GM10248 (cell line): ENCODE measurements around the gene PLD6.
A peak's percentile ranks its signal among the peaks of the same experiment; 100 is the strongest.

Experiments used
- CTCF ChIA-PET: fragments of 300-600 bp; sonication (Branson Sonifier 250); formaldehyde crosslinking; extraction: SDS; loops from one replicate; lab custom pipeline; 2021; ENCODE audit warnings: antibody characterized with exemption; lab: Yijun Ruan, JAX
- POLR2A ChIA-PET: fragments of 350-650 bp; sonication (Branson Sonifier 250); formaldehyde crosslinking; extraction: SDS; loops from one replicate; lab custom pipeline; 2020; ENCODE audit warnings: antibody characterized with exemption; lab: Yijun Ruan, JAX
- DNase-seq: peaks from one replicate; pipeline ENCODE4 v3.0.0; 2012; ENCODE audit errors: extremely low spot score
- TF ChIP-seq, protein P1 (sequence below): IDR thresholded peaks from 2 replicates; pipeline ENCODE4 v1.5.1; 2012; ENCODE audit warnings: mild to moderate bottlenecking, low read depth; ENCODE audit errors: extremely low read depth, missing control alignments, control extremely low read depth

The PLD6 gene

DNA sequence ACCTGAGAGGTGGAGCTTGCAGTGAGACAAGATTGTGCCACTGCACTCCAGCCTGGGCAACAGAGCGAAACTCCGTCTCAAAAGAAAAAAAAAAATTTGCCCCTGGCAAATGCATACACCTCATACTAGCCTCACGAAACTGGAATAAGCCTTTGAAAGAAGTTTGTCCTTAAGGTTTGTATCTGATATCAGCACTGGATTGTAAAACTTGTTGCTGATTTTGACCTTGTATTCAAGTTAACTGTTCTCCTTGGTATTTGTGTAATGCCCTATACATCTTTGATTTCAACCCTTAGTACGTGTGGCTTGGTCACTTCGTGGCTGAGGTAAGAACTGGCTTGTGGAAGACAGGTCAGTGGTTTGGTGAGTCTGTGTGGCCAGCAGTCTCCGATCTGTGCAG is 37.0 kb upstream of the PLD6 start:
- POLR2A ChIA-PET = interaction anchor here (1.8 kb wide), 1 partner anchor 8 kb away, joined by 7 read pairs; no protein-coding TSS in a partner anchor
- DNase-seq = no peak
- TF ChIP-seq, protein P1, sequence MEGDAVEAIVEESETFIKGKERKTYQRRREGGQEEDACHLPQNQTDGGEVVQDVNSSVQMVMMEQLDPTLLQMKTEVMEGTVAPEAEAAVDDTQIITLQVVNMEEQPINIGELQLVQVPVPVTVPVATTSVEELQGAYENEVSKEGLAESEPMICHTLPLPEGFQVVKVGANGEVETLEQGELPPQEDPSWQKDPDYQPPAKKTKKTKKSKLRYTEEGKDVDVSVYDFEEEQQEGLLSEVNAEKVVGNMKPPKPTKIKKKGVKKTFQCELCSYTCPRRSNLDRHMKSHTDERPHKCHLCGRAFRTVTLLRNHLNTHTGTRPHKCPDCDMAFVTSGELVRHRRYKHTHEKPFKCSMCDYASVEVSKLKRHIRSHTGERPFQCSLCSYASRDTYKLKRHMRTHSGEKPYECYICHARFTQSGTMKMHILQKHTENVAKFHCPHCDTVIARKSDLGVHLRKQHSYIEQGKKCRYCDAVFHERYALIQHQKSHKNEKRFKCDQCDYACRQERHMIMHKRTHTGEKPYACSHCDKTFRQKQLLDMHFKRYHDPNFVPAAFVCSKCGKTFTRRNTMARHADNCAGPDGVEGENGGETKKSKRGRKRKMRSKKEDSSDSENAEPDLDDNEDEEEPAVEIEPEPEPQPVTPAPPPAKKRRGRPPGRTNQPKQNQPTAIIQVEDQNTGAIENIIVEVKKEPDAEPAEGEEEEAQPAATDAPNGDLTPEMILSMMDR = no peak
- CTCF ChIA-PET = no interaction called here

DNA sequence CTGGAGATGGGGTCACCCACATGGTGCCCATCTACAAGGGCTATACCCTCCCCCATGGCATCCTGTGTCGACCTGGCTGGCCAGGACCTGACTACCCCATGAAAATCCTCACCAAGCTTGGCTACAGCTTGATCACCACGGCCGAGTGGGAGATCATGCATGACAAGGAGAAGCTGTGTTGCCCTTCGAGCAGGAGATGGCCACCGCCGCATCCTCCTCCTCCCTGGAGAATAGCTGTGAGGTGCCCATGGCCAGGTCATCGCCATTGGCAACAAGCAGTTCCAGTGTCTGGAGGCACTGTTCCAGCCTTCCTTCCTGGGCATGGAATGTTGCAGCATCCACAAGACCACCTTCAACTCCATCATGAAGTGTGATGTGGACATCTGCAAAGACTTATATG is 36.1 kb upstream of the PLD6 start:
- no peak for DNase-seq
- CTCF ChIA-PET = interaction anchor here (1.1 kb wide), 1 partner anchor 9 kb away, joined by 4 read pairs; no protein-coding TSS in a partner anchor
- POLR2A ChIA-PET = no interaction called here
- TF ChIP-seq, protein P1 = no peak

DNA sequence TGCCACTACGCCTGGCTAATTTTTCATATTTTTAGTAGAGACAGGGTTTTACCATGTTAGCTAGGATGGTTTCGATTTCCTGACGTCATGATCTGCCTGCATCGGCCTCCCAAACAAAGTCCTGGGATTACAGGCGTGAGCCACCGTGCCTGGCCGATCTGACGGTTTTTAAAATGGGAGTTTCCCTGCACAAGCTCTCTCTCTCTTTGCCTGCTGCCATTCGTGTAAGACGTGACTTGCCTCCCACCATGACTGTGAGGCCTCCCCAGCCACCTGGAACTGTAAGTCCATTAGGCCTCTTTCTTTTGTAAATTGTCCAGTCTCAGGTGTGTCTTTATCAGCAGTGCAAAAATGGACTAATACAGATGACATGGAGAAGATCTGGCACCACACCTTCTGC is 35.5 kb upstream of the PLD6 start:
- no peak for DNase-seq
- TF ChIP-seq, protein P1 = no peak
- ChIA-PET POLR2A (no interaction called here), CTCF (interaction anchor here (1.1 kb wide), 1 partner anchor 9 kb away, joined by 4 read pairs; no protein-coding TSS in a partner anchor)

DNA sequence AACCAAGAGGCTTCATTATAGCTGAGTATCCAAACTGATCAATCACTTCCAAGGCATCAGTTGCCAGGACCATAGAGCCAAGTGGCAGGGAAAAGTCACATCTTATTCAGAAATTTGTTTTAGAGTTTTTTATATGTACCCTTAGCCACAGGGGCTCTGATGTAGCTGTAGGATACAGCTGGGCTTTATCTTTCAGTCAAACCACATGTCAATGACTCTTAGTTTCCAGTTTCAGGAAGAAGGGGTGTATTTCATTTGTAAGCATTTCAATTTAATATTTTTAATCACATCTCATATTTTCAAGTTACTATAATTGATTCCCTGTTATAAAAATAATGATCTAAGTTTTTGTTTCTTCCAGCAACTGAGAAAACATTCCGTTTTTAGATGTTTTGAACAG is 33.7 kb upstream of the PLD6 start:
- CTCF ChIA-PET = no interaction called here
- TF ChIP-seq, protein P1 = no peak
- POLR2A ChIA-PET = no interaction called here
- DNase-seq = no peak

DNA sequence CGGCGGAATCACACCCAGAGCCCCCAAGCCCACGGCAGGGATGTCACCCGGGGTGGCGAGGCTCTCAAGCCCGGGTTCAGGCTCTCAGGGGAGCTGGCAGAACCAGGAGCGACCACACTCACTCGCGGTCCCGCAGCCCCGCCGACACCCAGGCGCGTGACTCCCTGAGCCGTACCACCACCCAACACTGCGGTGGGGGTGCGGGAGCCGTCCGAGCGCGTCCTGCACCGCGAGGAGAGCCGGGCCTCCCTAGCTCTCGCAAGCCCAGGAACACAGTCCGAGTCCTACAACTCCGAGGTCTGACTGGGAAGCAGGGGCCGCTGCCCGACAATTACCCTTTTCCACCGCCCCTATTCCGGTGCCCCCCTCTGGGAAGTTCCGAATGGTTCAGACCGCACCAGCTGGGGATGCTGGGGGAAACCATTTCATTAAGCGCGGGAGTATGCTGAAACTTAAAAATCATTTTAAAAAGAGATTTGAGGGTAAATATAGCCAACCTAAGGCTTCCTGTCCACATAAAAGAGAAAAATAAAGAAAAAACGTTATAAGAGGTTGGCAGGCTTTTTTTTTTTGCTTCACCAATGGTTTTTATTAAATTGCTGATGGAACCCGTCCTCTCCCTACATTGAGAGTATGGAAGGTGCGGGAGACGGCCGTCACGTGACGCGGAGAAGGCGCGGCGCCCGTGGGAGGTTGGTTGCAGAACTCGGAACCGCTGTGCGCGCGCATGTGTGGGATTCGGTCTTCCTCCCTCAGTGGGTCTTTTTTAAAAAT is 31.1 kb upstream of the PLD6 start, which contains the start of gene FLCN:
Gene FLCN (minus strand): TSS at position 143 of the 774 bp plus-strand sequence. CDS start 9,031 bp downstream, outside the sequence.
- ChIA-PET POLR2A (interaction anchor here (0.7 kb wide), 2 partner anchors 101 to 208 kb away, joined by 3 read pairs; no protein-coding TSS in a partner anchor), CTCF (interaction anchor here (1.0 to 2.2 kb wide), 2 partner anchors 11 to 13 kb away, joined by 3 to 6 read pairs; no protein-coding TSS in a partner anchor)
- TF ChIP-seq, protein P1 = no peak
- peak; percentile 90 for DNase-seq

DNA sequence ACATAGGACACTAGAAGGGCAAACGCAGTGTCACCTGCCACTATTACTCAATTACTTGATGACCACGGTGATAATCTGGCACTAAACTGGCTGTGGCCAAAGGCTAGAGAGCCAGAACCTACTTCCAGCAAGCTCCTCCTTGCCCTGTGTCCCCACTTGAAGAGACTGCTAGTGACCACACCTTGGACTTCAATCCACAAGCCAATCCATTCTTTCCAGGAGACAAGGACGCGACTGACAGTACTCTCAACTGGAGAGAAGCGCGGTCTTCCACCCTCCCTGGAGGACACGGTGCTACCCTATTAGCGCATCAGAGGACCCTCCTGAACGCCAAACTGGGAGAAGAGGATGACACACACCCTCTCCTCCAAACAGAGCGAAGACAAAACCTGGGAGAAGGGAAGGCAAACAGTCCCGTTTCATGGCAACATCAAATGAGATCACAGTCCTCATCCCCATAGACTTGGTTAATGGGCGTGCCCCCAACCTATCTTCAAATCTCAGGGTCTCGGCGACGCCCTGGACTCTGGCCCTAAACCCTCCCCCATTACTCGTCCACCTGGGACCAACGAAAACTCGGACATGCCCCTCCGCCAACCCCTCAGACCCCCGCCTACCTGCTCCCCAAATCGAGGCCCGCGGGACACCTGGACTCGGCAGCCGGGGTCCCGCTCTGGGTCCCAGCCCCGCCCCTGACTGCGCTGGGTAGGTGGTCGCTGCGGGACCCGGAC is 30.3 kb upstream of the PLD6 start:
- TF ChIP-seq, protein P1 = no peak
- DNase-seq = no peak
- ChIA-PET POLR2A (interaction anchor here (0.7 to 2.3 kb wide), 6 partner anchors 7 to 167 kb away, joined by 3 to 7 read pairs (median 4); no protein-coding TSS in a partner anchor), CTCF (interaction anchor here (1.0 to 2.2 kb wide), 2 partner anchors 10 to 12 kb away, joined by 3 to 6 read pairs; no protein-coding TSS in a partner anchor)
